Tongue (tissue), 2 donors: ENCODE results near the gene TM7SF2. TPM values are rescaled to one million over a fixed set of nuclear protein-coding genes. Genes with fewer than 3 reads are reported as not detected.
A peak's percentile ranks its signal among the peaks of the same experiment; 100 is the strongest.
"Not testable (repeated sequence)": the region's sequence is repeated elsewhere in the genome, so short reads cannot be mapped to it uniquely, and the experiment has no call there.

ENCODE experiments used
- DNase-seq: peaks from one replicate; pipeline ENCODE4 v3.0.0-alpha.2; 2015
- total RNA-seq: library from RNA; depleted of rRNA; stranded (reverse); fragments of >200 nt; gene quantifications from one replicate; pipeline ENCODE4 v1.2.3, GENCODE V29; 2014

Gene TM7SF2
- total RNA-seq, 1 donor from 2014 or later = 13.2 TPM

GRCh38 chr11:65130631-65131416 lies 19.2 kb downstream of the TM7SF2 start:
- DNase-seq = no peak

GRCh38 chr11:65131417-65131776 lies 19.7 kb downstream of the TM7SF2 start:
- DNase-seq = no peak

- DNase-seq = no peak
Observed at GRCh38 chr11:65131895-65132237, 20.2 kb downstream of the TM7SF2 start.

GRCh38 chr11:65132238-65132987 lies 20.7 kb downstream of the TM7SF2 start:
- DNase-seq = no peak

- no peak for DNase-seq
Observed at GRCh38 chr11:65132988-65133700, 21.5 kb downstream of the TM7SF2 start.

GRCh38 chr11:65133724-65134123 lies 22.1 kb downstream of the TM7SF2 start:
- DNase-seq = peak; percentile 62

- DNase-seq = peak; percentile 95
Observed at GRCh38 chr11:65134240-65134951, 22.7 kb downstream of the TM7SF2 start, which contains the start of gene SYVN1. Gene SYVN1 (minus strand): TSS chr11:65134519. CDS start chr11:65133601, 918 bp downstream.

GRCh38 chr11:65134952-65135632 lies 23.4 kb downstream of the TM7SF2 start:
- DNase-seq = peak; percentile 98

- DNase-seq = no peak
Observed at GRCh38 chr11:65135633-65136145, 24.0 kb downstream of the TM7SF2 start.

- DNase-seq = no peak
Observed at GRCh38 chr11:65136515-65137096, 24.9 kb downstream of the TM7SF2 start.

GRCh38 chr11:65141896-65142494 lies 30.3 kb downstream of the TM7SF2 start:
- no peak for DNase-seq

GRCh38 chr11:65147352-65148075 lies 35.8 kb downstream of the TM7SF2 start:
- no peak for DNase-seq

GRCh38 chr11:65148657-65149056 lies 37.0 kb downstream of the TM7SF2 start:
- DNase-seq = no peak

- DNase-seq = not testable (repeated sequence)
Observed at GRCh38 chr11:65150131-65150508, 38.4 kb downstream of the TM7SF2 start.

GRCh38 chr11:65150509-65151299 lies 39.0 kb downstream of the TM7SF2 start:
- DNase-seq = peak; percentile 84

- DNase-seq = no peak
Observed at GRCh38 chr11:65151331-65151899, 39.7 kb downstream of the TM7SF2 start.

- DNase-seq = no peak
Observed at GRCh38 chr11:65152122-65152521, 40.5 kb downstream of the TM7SF2 start.

- no peak for DNase-seq
Observed at GRCh38 chr11:65156256-65156655, 44.6 kb downstream of the TM7SF2 start.

GRCh38 chr11:65156926-65157325 lies 45.3 kb downstream of the TM7SF2 start:
- DNase-seq = no peak
